NB4 (cell line): ENCODE results near the gene STUM.

Experiments
- DNase-seq: peaks from one replicate; pipeline ENCODE4 v3.0.0; 2010; ENCODE audit warnings: low read depth
- H3K4me3 ChIP-seq: one replicate; pipeline ENCODE4 v1.5.1; 2011; ENCODE audit warnings: mild to moderate bottlenecking, low read depth, low read length, moderate library complexity
- CTCF ChIP-seq: IDR thresholded peaks from one replicate; pipeline ENCODE4 v1.5.1; 2012; ENCODE audit warnings: low read depth, low read length
- MAX ChIP-seq: IDR thresholded peaks from 2 replicates; pipeline ENCODE4 v1.6.1; 2011; ENCODE audit warnings: low read depth, low read length
- MYC ChIP-seq: IDR thresholded peaks from 2 replicates; pipeline ENCODE4 v1.6.1; 2011; ENCODE audit warnings: low read depth, low read length
- POLR2A ChIP-seq: IDR thresholded peaks from 2 replicates; pipeline ENCODE4 v1.6.1; 2011; ENCODE audit warnings: mild to moderate bottlenecking; ENCODE audit not compliant: insufficient read length; ENCODE audit errors: extremely low read depth

The STUM gene

GRCh38 chr1:226599636-226600238 is 51.2 kb downstream of the STUM start:
- no peak for TF ChIP-seq POLR2A
- DNase-seq, result no peak
- H3K4me3 ChIP-seq, result no peak overlapping the region

GRCh38 chr1:226600254-226600653 is 51.7 kb downstream of the STUM start:
- no peak for DNase-seq
- no peak overlapping the region for H3K4me3 ChIP-seq
- TF ChIP-seq POLR2A (no peak), CTCF (no peak), MAX (no peak), MYC (no peak)

GRCh38 chr1:226601456-226601855 is 52.9 kb downstream of the STUM start:
- TF ChIP-seq CTCF, result no peak
- TF ChIP-seq MAX, result no peak
- no peak for TF ChIP-seq POLR2A
- TF ChIP-seq MYC, result no peak
- H3K4me3 ChIP-seq, result no peak overlapping the region
- DNase-seq, result no peak

GRCh38 chr1:226602186-226603021 is 53.8 kb downstream of the STUM start:
- no peak overlapping the region for H3K4me3 ChIP-seq
- no peak for TF ChIP-seq MAX
- TF ChIP-seq POLR2A, result no peak
- TF ChIP-seq CTCF, result no peak
- no peak for TF ChIP-seq MYC
- DNase-seq, result no peak

- no peak overlapping the region for H3K4me3 ChIP-seq
- DNase-seq, result no peak
- TF ChIP-seq MAX (no peak), MYC (no peak)
Observed at GRCh38 chr1:226603022-226603857, 54.7 kb downstream of the STUM start.

- TF ChIP-seq POLR2A (no peak), MAX (no peak), MYC (no peak)
- no peak overlapping the region for H3K4me3 ChIP-seq
- no peak for DNase-seq
Observed at GRCh38 chr1:226603858-226604559, 55.4 kb downstream of the STUM start.
